OCI-LY1 (cell line): ENCODE measurements around the gene CFAP47.

Source experiments
- H2AFZ ChIP-seq: fragments of 200-600 bp; sonication (generic), shearing (Covaris generic); 2 replicates; pipeline ENCODE4 v1.6.0; 2014; ENCODE audit warnings: antibody characterized with exemption, mild to moderate bottlenecking, low read length
- H3F3A ChIP-seq: fragments of 200-600 bp; sonication (generic), shearing (Covaris generic); 2 replicates; pipeline ENCODE4 v1.6.0; 2014; ENCODE audit warnings: mild to moderate bottlenecking, antibody characterized with exemption, low read length, moderate library complexity; ENCODE audit not compliant: insufficient read depth
- H3K27ac ChIP-seq: fragments of 200-600 bp; sonication (generic); 2 replicates; pipeline ENCODE4 v1.5.1; 2014; ENCODE audit warnings: low read length, mixed run types, mild to moderate bottlenecking, low read depth; ENCODE audit not compliant: poor library complexity, severe bottlenecking
- H3K27me3 ChIP-seq: fragments of 200-600 bp; sonication (generic); 2 replicates; pipeline ENCODE4 v1.6.0; 2014; ENCODE audit warnings: antibody characterized with exemption, mild to moderate bottlenecking, low read length, moderate library complexity; ENCODE audit not compliant: insufficient read depth
- H3K36me3 ChIP-seq: fragments of 200-600 bp; sonication (generic); 2 replicates; pipeline ENCODE4 v1.6.1; 2014; ENCODE audit warnings: mild to moderate bottlenecking, antibody characterized with exemption, low read length, moderate library complexity, mixed read lengths; ENCODE audit not compliant: insufficient read depth
- H3K4me1 ChIP-seq: fragments of 200-600 bp; sonication (generic); 2 replicates; pipeline ENCODE4 v1.5.1; 2014; ENCODE audit warnings: mild to moderate bottlenecking, low read length, moderate library complexity; ENCODE audit not compliant: insufficient read depth, severe bottlenecking
- H3K4me2 ChIP-seq: fragments of 200-600 bp; sonication (generic), shearing (Covaris generic); 2 replicates; pipeline ENCODE4 v1.6.1; 2014; ENCODE audit warnings: low read length
- H3K4me3 ChIP-seq: fragments of 200-600 bp; sonication (generic); 2 replicates; pipeline ENCODE4 v1.5.1; 2014; ENCODE audit warnings: low read length, low read depth, mild to moderate bottlenecking, mixed read lengths; ENCODE audit not compliant: poor library complexity, severe bottlenecking
- H3K79me2 ChIP-seq: fragments of 200-600 bp; shearing (Covaris generic); 2 replicates; pipeline ENCODE4 v1.6.1; 2016; ENCODE audit warnings: mixed run types, low read length, mixed read lengths; ENCODE audit not compliant: insufficient read depth
- H3K9ac ChIP-seq: fragments of 200-600 bp; sonication (generic), shearing (Covaris generic); 2 replicates; pipeline ENCODE4 v1.6.1; 2014; ENCODE audit warnings: mild to moderate bottlenecking, low read length, mixed read lengths
- H3K9me2 ChIP-seq: fragments of 200-600 bp; sonication (generic), shearing (Covaris generic); 2 replicates; pipeline ENCODE4 v1.6.1; 2014; ENCODE audit warnings: low read depth, mild to moderate bottlenecking, low read length, mixed read lengths
- H3K9me3 ChIP-seq: fragments of 200-600 bp; shearing (Covaris generic); 2 replicates; pipeline ENCODE4 v1.6.1; 2014; ENCODE audit warnings: low read length, mixed read lengths
- H4K20me1 ChIP-seq: fragments of 200-600 bp; sonication (generic), shearing (Covaris generic); 2 replicates; pipeline ENCODE4 v1.6.0; 2016; ENCODE audit warnings: mild to moderate bottlenecking, low read length; ENCODE audit not compliant: insufficient read depth
- CTCF ChIP-seq: fragments of 200-600 bp; sonication (generic), shearing (Covaris generic); IDR thresholded peaks from 2 replicates; pipeline ENCODE4 v1.5.1; 2017; ENCODE audit warnings: mild to moderate bottlenecking, antibody characterized with exemption, low read length, moderate library complexity, mixed read lengths
- EZH2 ChIP-seq: fragments of 200-600 bp; sonication (generic), shearing (Covaris generic); IDR thresholded peaks from 2 replicates; pipeline ENCODE4 v1.8.0; 2017; ENCODE audit warnings: borderline replicate concordance, mixed run types, mild to moderate bottlenecking, antibody characterized with exemption, low read length, moderate library complexity, mixed read lengths

Gene CFAP47

DNA sequence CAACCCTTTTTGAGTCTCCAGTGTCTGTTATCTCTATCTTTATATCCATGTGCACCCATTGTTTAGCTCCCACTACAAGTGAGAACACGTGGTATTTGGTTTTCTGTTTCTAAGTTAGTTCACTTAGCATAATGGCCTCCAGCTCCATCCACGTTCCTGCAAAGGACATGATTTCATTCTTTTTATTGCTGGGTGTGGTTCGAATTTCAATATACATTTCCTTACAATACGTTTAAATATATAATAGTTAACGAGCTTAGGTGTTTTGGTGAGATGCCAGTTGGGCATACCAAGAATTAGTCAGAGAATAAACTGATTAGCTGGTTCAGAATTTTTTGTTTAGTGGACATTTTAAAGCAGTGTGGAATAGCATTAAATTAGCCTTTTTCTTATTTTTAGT, 196.7 kb downstream of the CFAP47 start:
- Histone ChIP-seq H3F3A (no peaks in the 10 kb centered on the region), H3K4me1 (no peaks in the 10 kb centered on the region), H3K36me3 (no peaks in the 10 kb centered on the region), H3K4me3 (no peak overlapping the region), H3K9me3 (no peaks in the 10 kb centered on the region), H4K20me1 (no peaks in the 10 kb centered on the region), H3K79me2 (no peaks in the 10 kb centered on the region), H3K9me2 (no peaks in the 10 kb centered on the region), H2AFZ (no peak overlapping the region), H3K9ac (no peak overlapping the region), H3K27me3 (no peaks in the 10 kb centered on the region), H3K4me2 (no peak overlapping the region), H3K27ac (no peak overlapping the region)
- TF ChIP-seq EZH2 (no peak), CTCF (no peak)

GRCh38 chrX:36159254-36159653, 239.7 kb downstream of the CFAP47 start:
- Histone ChIP-seq H3F3A (no peaks in the 10 kb centered on the region), H3K27me3 (no peaks in the 10 kb centered on the region), H4K20me1 (no peaks in the 10 kb centered on the region), H3K27ac (no peak overlapping the region), H3K36me3 (no peaks in the 10 kb centered on the region), H2AFZ (no peak overlapping the region), H3K4me3 (no peak overlapping the region), H3K4me2 (no peak overlapping the region), H3K9me3 (no peaks in the 10 kb centered on the region), H3K9ac (no peak overlapping the region), H3K4me1 (no peaks in the 10 kb centered on the region), H3K79me2 (no peaks in the 10 kb centered on the region), H3K9me2 (no peaks in the 10 kb centered on the region)
- TF ChIP-seq CTCF: no peak
- TF ChIP-seq EZH2: no peak

GRCh38 chrX:36160081-36160480, 240.5 kb downstream of the CFAP47 start:
- no peak overlapping the region for H3K27ac ChIP-seq
- H3K27me3 ChIP-seq: no peaks in the 10 kb centered on the region
- no peak overlapping the region for H3K4me3 ChIP-seq
- no peaks in the 10 kb centered on the region for H3K36me3 ChIP-seq
- H3K4me2 ChIP-seq: no peak overlapping the region
- H3K4me1 ChIP-seq: no peaks in the 10 kb centered on the region
- TF ChIP-seq EZH2 (no peak), CTCF (no peak)
- H2AFZ ChIP-seq: no peak overlapping the region
- no peaks in the 10 kb centered on the region for H4K20me1 ChIP-seq
- H3K9me3 ChIP-seq: no peaks in the 10 kb centered on the region
- H3K9me2 ChIP-seq: no peaks in the 10 kb centered on the region
- no peaks in the 10 kb centered on the region for H3F3A ChIP-seq
- H3K9ac ChIP-seq: no peak overlapping the region
- H3K79me2 ChIP-seq: no peaks in the 10 kb centered on the region
